CD4-positive, alpha-beta T cell (primary cell): ENCODE data around the gene DIRAS3. TPM values are rescaled to one million over a fixed set of nuclear protein-coding genes. Genes with fewer than 3 reads are reported as not detected.

ENCODE experiments used
- ATAC-seq: fragments of 200-7000 bp; cut with Tn5 transposase; one replicate; pipeline ENCODE4 v1.10.0; 2022; ENCODE audit warnings: mild to moderate bottlenecking; ENCODE audit not compliant: poor library complexity
- CTCF ChIA-PET: fragments of 350-600 bp; sonication (Branson Sonifier 250); formaldehyde crosslinking; loops from one replicate; lab custom pipeline; 2021; ENCODE audit warnings: antibody characterized with exemption, inconsistent platforms; lab: Charles Lee
- POLR2A ChIA-PET: fragments of 350-600 bp; sonication (Branson Sonifier 250); formaldehyde crosslinking; loops from one replicate; lab custom pipeline; 2021; ENCODE audit warnings: antibody characterized with exemption, inconsistent platforms; lab: Charles Lee
- DNase-seq, 14 experiments: peaks; one replicate each; pipeline ENCODE4 v3.0.0-alpha.2; 2013 to 2020; ENCODE audit warnings: mixed read lengths in 2 of 14
- H3K27ac ChIP-seq, 2 donors: one replicate each; pipeline versions ENCODE4 v1.5.1 to v1.7.0; 2013; ENCODE audit warnings: low read length in 2 of 2, low read depth in 1 of 2, mild to moderate bottlenecking in 1 of 2
- H3K27me3 ChIP-seq, 2 experiments: 1 replicate in 1 of 2; 2 replicates in 1 of 2; pipeline versions ENCODE4 v1.6.1 to v1.7.0; 2013; ENCODE audit warnings: low read length in 2 of 2, control low read depth in 1 of 2, mild to moderate bottlenecking in 1 of 2, moderate library complexity in 1 of 2; ENCODE audit not compliant: insufficient read depth in 2 of 2, control insufficient read depth in 1 of 2
- H3K36me3 ChIP-seq: one replicate; pipeline ENCODE4 v1.6.1; 2013; ENCODE audit warnings: low read length, control low read depth; ENCODE audit not compliant: insufficient read depth
- H3K4me1 ChIP-seq: one replicate; pipeline ENCODE4 v1.6.1; 2013; ENCODE audit warnings: low read length, control low read depth; ENCODE audit not compliant: insufficient read depth
- H3K4me3 ChIP-seq: one replicate; pipeline ENCODE4 v1.5.1; 2013; ENCODE audit warnings: mild to moderate bottlenecking, low read length, moderate library complexity
- H3K9me3 ChIP-seq, 2 experiments: 1 replicate in 1 of 2; 2 replicates in 1 of 2; pipeline versions ENCODE4 v1.6.1 to v1.7.0; 2013; ENCODE audit warnings: low read length in 2 of 2, mild to moderate bottlenecking in 2 of 2, control low read depth in 1 of 2, moderate library complexity in 1 of 2; ENCODE audit not compliant: control insufficient read depth in 1 of 2, insufficient read depth in 1 of 2
- H3K27ac Mint-ChIP-seq: one replicate; pipeline ENCODE4 v1.8.0; 2020; ENCODE audit warnings: mixed read lengths
- H3K27me3 Mint-ChIP-seq: one replicate; pipeline ENCODE4 v1.8.0; 2021; ENCODE audit warnings: mixed read lengths
- H3K36me3 Mint-ChIP-seq: one replicate; pipeline ENCODE4 v1.8.0; 2021; ENCODE audit warnings: low read depth, mixed read lengths
- H3K4me1 Mint-ChIP-seq: one replicate; pipeline ENCODE4 v1.8.0; 2021; ENCODE audit warnings: low read depth, mixed read lengths
- H3K4me3 Mint-ChIP-seq: one replicate; pipeline ENCODE4 v1.8.0; 2020; ENCODE audit warnings: mild to moderate bottlenecking, mixed read lengths
- H3K9me3 Mint-ChIP-seq: one replicate; pipeline ENCODE4 v1.8.0; 2020; ENCODE audit warnings: mixed read lengths
- intact Hi-C, 2 experiments: fragments of 100-400 bp; cut with DNase I in 1 of 2; cut with micrococcal nuclease in 1 of 2; formaldehyde crosslinking; loops; one replicate each; pipeline versions ENCODE4 v1.15.1 to v1.9.0; 2023 to 2025; cut with DNase I, micrococcal nuclease
- total RNA-seq, 174 experiments: library from RNA in 2 of 174; stranded (reverse) in 2 of 174; gene quantifications; one replicate each; pipeline ENCODE4 v1.2.3 and lab custom pipeline; 2021 to 2026
- TF ChIP-seq, protein P1 (sequence below): fragments of 200-600 bp; IDR thresholded peaks from one replicate; pipeline ENCODE4 v1.8.0; 2022; ENCODE audit warnings: antibody characterized with exemption, mild to moderate bottlenecking

Gene DIRAS3
- total RNA-seq, 2 experiments from 2014 or later, result not detected

GRCh38 chr1:68029444-68029843 lies 21.0 kb downstream of the DIRAS3 start:
- intact Hi-C loops, result no loop called here
- Mint-ChIP-seq H3K27ac (no peak overlapping the region), H3K36me3 (no peaks in the 10 kb centered on the region)

DNA sequence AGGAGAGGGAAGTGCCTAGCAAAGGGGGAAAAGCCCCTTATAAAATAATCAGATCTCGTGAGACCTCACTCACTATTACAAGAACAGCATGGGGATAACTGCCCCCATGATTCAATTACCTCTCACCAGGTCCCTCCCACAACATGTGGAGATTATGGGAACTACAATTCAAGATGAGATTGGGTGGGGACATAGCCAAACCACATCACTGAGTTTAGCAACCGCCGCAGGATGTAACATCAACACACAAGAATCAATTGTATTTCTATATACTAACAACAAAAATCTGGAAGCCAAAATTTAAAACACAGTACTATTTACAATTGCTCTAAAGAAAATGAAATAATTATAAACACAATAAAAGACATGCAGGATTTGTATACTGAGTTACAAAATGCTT lies 21.9 kb downstream of the DIRAS3 start:
- no peaks in the 10 kb centered on the region for H3K36me3 Mint-ChIP-seq
- H3K9me3 ChIP-seq, result no peaks in the 10 kb centered on the region
- H3K27ac ChIP-seq, result no peak overlapping the region
- intact Hi-C loops, result no loop called here
- no peaks in the 10 kb centered on the region for H3K27me3 ChIP-seq
- no peaks in the 10 kb centered on the region for H3K4me1 Mint-ChIP-seq
- no peaks in the 10 kb centered on the region for H3K27me3 Mint-ChIP-seq
- ChIA-PET POLR2A (no interaction called here), CTCF (no interaction called here)
- H3K4me1 ChIP-seq, result no peaks in the 10 kb centered on the region
- ATAC-seq, result no peak
- TF ChIP-seq, protein P1, sequence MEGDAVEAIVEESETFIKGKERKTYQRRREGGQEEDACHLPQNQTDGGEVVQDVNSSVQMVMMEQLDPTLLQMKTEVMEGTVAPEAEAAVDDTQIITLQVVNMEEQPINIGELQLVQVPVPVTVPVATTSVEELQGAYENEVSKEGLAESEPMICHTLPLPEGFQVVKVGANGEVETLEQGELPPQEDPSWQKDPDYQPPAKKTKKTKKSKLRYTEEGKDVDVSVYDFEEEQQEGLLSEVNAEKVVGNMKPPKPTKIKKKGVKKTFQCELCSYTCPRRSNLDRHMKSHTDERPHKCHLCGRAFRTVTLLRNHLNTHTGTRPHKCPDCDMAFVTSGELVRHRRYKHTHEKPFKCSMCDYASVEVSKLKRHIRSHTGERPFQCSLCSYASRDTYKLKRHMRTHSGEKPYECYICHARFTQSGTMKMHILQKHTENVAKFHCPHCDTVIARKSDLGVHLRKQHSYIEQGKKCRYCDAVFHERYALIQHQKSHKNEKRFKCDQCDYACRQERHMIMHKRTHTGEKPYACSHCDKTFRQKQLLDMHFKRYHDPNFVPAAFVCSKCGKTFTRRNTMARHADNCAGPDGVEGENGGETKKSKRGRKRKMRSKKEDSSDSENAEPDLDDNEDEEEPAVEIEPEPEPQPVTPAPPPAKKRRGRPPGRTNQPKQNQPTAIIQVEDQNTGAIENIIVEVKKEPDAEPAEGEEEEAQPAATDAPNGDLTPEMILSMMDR, result no peak
- no peaks in the 10 kb centered on the region for H3K9me3 Mint-ChIP-seq
- DNase-seq, result no peak
- no peak overlapping the region for H3K27ac Mint-ChIP-seq
- no peaks in the 10 kb centered on the region for H3K36me3 ChIP-seq
- H3K4me3 Mint-ChIP-seq, result no peak overlapping the region
- no peak overlapping the region for H3K4me3 ChIP-seq

More at GRCh38 chr1:68029444-68029843, 21.0 kb downstream of the DIRAS3 start:
- H3K9me3 Mint-ChIP-seq, result no peaks in the 10 kb centered on the region
- H3K9me3 ChIP-seq, result no peaks in the 10 kb centered on the region
- no peaks in the 10 kb centered on the region for H3K4me1 Mint-ChIP-seq
- H3K27me3 Mint-ChIP-seq, result no peaks in the 10 kb centered on the region
- H3K4me3 Mint-ChIP-seq, result no peak overlapping the region
- no peaks in the 10 kb centered on the region for H3K36me3 ChIP-seq
- no peak for ATAC-seq
- H3K4me3 ChIP-seq, result no peak overlapping the region
- no peaks in the 10 kb centered on the region for H3K4me1 ChIP-seq
- ChIA-PET CTCF (no interaction called here), POLR2A (no interaction called here)
- no peaks in the 10 kb centered on the region for H3K27me3 ChIP-seq
- no peak overlapping the region for H3K27ac ChIP-seq
- no peak for DNase-seq
- TF ChIP-seq, protein P1, result no peak

- Histone ChIP-seq H3K27ac (no peak overlapping the region), H3K4me3 (no peak overlapping the region), H3K4me1 (no peaks in the 10 kb centered on the region), H3K36me3 (no peaks in the 10 kb centered on the region), H3K27me3 (no peaks in the 10 kb centered on the region), H3K9me3 (no peaks in the 10 kb centered on the region)
- ATAC-seq (no peak), DNase-seq (no peak)
- no peak overlapping the region for H3K4me3 Mint-ChIP-seq
- ChIA-PET POLR2A (no interaction called here), CTCF (no interaction called here)
- TF ChIP-seq, protein P1, result no peak
- no peaks in the 10 kb centered on the region for H3K36me3 Mint-ChIP-seq
- intact Hi-C loops, result no loop called here
- peaks cover 4% of the 10 kb centered on the region for H3K27me3 Mint-ChIP-seq
- no peaks in the 10 kb centered on the region for H3K9me3 Mint-ChIP-seq
- no peaks in the 10 kb centered on the region for H3K4me1 Mint-ChIP-seq
- no peak overlapping the region for H3K27ac Mint-ChIP-seq
These were observed 25.6 kb downstream of the DIRAS3 start for GRCh38 chr1:68024635-68025338.
